Measurements from ENCODE around the gene FAH. TPM values are rescaled to one million over a fixed set of nuclear protein-coding genes. Genes with fewer than 3 reads are reported as not detected.

The FAH gene
- total and polyA plus RNA-seq, 2 donors (not counting 1 experiment from before 2014, with no cell fraction given), result 1.1 to 5.1 TPM

- Histone ChIP-seq H3K27ac (ENCODE audit: low read length in 2 of 2) (no peak overlapping the region), H3K4me3 (ENCODE audit: control extremely low read depth in 1 of 5, extremely low read depth in 1 of 5, insufficient read depth in 1 of 5, low read depth in 2 of 5, low read length in 4 of 5) (no peak overlapping the region), H3K27me3 (replicated peaks in 1 of 4; ENCODE audit: control extremely low read depth in 1 of 4, control insufficient read depth in 3 of 4, insufficient read depth in 4 of 4, low read length in 3 of 4) (peaks cover 0 to 7% (median 3%) of the 10 kb centered on the region in 4 experiments), H4K20me1 (ENCODE audit: control insufficient read depth, insufficient read depth, low read length, poor library complexity, severe bottlenecking) (no peaks in the 10 kb centered on the region), H3K79me2 (ENCODE audit: control insufficient read depth, insufficient read depth, low read length) (no peaks in the 10 kb centered on the region), H2AFZ (ENCODE audit: insufficient read depth, low read depth, low read length, poor library complexity, severe bottlenecking) (no peak overlapping the region), H3K4me1 (ENCODE audit: control insufficient read depth in 2 of 2, insufficient read depth in 2 of 2, low read length in 2 of 2) (no peaks in the 10 kb centered on the region), H3K9me3 (ENCODE audit: control extremely low read depth in 1 of 3, control insufficient read depth in 2 of 3, insufficient read depth in 1 of 3, low read length in 2 of 3) (no peaks in the 10 kb centered on the region), H3K9ac (ENCODE audit: low read length) (no peak overlapping the region), H3K4me2 (replicated peaks; ENCODE audit: low read depth, low read length, poor library complexity, severe bottlenecking) (no peak overlapping the region), H3K36me3 (replicated peaks in 1 of 2; ENCODE audit: control extremely low read depth in 1 of 2, control insufficient read depth in 1 of 2, extremely low read depth in 1 of 2, insufficient read depth in 2 of 2, low read length in 1 of 2) (no peaks in the 10 kb centered on the region)
- WGBS (ENCODE audit: insufficient coverage), result no CpG with 5 or more reads among the region's 4 CpGs
- H3K9me3 Mint-ChIP-seq (ENCODE audit: insufficient read depth), result no peaks in the 10 kb centered on the region
- no peak overlapping the region for H3K4me3 Mint-ChIP-seq
- intact Hi-C loops (cut with micrococcal nuclease), result no loop called here
- CTCF ChIA-PET, result no interaction called here
- H3K27me3 Mint-ChIP-seq, result peaks cover 42% of the 10 kb centered on the region
- ATAC-seq (ENCODE audit: low read depth) (no peak), DNase-seq (no peak)
- POLR2A ChIA-PET, result no interaction called here
- H3K4me1 Mint-ChIP-seq, result no peaks in the 10 kb centered on the region
- no peak overlapping the region for H3K27ac Mint-ChIP-seq
- no peak for TF ChIP-seq EZH2 (IDR thresholded peaks at IDR 0.05; ENCODE audit: borderline replicate concordance, insufficient read depth, low read depth, low read length, poor library complexity, severe bottlenecking)
- TF ChIP-seq, protein P1, sequence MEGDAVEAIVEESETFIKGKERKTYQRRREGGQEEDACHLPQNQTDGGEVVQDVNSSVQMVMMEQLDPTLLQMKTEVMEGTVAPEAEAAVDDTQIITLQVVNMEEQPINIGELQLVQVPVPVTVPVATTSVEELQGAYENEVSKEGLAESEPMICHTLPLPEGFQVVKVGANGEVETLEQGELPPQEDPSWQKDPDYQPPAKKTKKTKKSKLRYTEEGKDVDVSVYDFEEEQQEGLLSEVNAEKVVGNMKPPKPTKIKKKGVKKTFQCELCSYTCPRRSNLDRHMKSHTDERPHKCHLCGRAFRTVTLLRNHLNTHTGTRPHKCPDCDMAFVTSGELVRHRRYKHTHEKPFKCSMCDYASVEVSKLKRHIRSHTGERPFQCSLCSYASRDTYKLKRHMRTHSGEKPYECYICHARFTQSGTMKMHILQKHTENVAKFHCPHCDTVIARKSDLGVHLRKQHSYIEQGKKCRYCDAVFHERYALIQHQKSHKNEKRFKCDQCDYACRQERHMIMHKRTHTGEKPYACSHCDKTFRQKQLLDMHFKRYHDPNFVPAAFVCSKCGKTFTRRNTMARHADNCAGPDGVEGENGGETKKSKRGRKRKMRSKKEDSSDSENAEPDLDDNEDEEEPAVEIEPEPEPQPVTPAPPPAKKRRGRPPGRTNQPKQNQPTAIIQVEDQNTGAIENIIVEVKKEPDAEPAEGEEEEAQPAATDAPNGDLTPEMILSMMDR (IDR thresholded peaks at IDR 0.05), result no peak
Measured at GRCh38 chr15:80204231-80204630, 51.4 kb downstream of the FAH start.

- no peak overlapping the region for H3K4me3 ChIP-seq (ENCODE audit: control extremely low read depth in 1 of 5, extremely low read depth in 1 of 5, insufficient read depth in 1 of 5, low read depth in 2 of 5, low read length in 4 of 5)
- TF ChIP-seq, protein P1 (IDR thresholded peaks at IDR 0.05), result no peak
- no peak for TF ChIP-seq EZH2 (IDR thresholded peaks at IDR 0.05; ENCODE audit: borderline replicate concordance, insufficient read depth, low read depth, low read length, poor library complexity, severe bottlenecking)
- ChIA-PET POLR2A (no interaction called here), CTCF (no interaction called here)
- no peak overlapping the region for H2AFZ ChIP-seq (ENCODE audit: insufficient read depth, low read depth, low read length, poor library complexity, severe bottlenecking)
- no peaks in the 10 kb centered on the region for H3K9me3 Mint-ChIP-seq (ENCODE audit: insufficient read depth)
- no peaks in the 10 kb centered on the region for H3K4me1 ChIP-seq (ENCODE audit: control insufficient read depth in 2 of 2, insufficient read depth in 2 of 2, low read length in 2 of 2)
- H3K9me3 ChIP-seq (ENCODE audit: control extremely low read depth in 1 of 3, control insufficient read depth in 2 of 3, insufficient read depth in 1 of 3, low read length in 2 of 3), result no peaks in the 10 kb centered on the region
- no peaks in the 10 kb centered on the region for H3K4me1 Mint-ChIP-seq
- H3K36me3 ChIP-seq (replicated peaks in 1 of 2; ENCODE audit: control extremely low read depth in 1 of 2, control insufficient read depth in 1 of 2, extremely low read depth in 1 of 2, insufficient read depth in 2 of 2, low read length in 1 of 2), result no peaks in the 10 kb centered on the region
- H3K27me3 Mint-ChIP-seq, result peaks cover 30% of the 10 kb centered on the region
- DNase-seq (no peak), ATAC-seq (ENCODE audit: low read depth) (no peak)
- no peaks in the 10 kb centered on the region for H4K20me1 ChIP-seq (ENCODE audit: control insufficient read depth, insufficient read depth, low read length, poor library complexity, severe bottlenecking)
- WGBS (ENCODE audit: insufficient coverage), result no CpG with 5 or more reads among the region's 3 CpGs
- intact Hi-C loops (cut with micrococcal nuclease), result no loop called here
- H3K27ac Mint-ChIP-seq, result no peak overlapping the region
- H3K27me3 ChIP-seq (replicated peaks in 1 of 4; ENCODE audit: control extremely low read depth in 1 of 4, control insufficient read depth in 3 of 4, insufficient read depth in 4 of 4, low read length in 3 of 4), result peaks cover 0 to 11% (median 3%) of the 10 kb centered on the region in 4 experiments
- no peak overlapping the region for H3K4me3 Mint-ChIP-seq
- H3K9ac ChIP-seq (ENCODE audit: low read length), result no peak overlapping the region
- no peak overlapping the region for H3K27ac ChIP-seq (ENCODE audit: low read length in 2 of 2)
- no peak overlapping the region for H3K4me2 ChIP-seq (replicated peaks; ENCODE audit: low read depth, low read length, poor library complexity, severe bottlenecking)
- no peaks in the 10 kb centered on the region for H3K79me2 ChIP-seq (ENCODE audit: control insufficient read depth, insufficient read depth, low read length)
Measured at GRCh38 chr15:80207887-80208286, 55.1 kb downstream of the FAH start.
